Kidney epithelial cell (primary cell): Measurements from ENCODE around the gene OTOGL. TPM values are rescaled to one million over a fixed set of nuclear protein-coding genes. Genes with fewer than 3 reads are reported as not detected.
"Not testable (repeated sequence)": the region's sequence is repeated elsewhere in the genome, so short reads cannot be mapped to it uniquely, and the experiment has no call there.

Source experiments
- DNase-seq: peaks from one replicate; pipeline ENCODE4 v3.0.0-alpha.2; 2010; ENCODE audit warnings: low read depth
- H3K27me3 ChIP-seq: 2 replicates; pipeline ENCODE4 v1.6.0; 2011; ENCODE audit warnings: low read length; ENCODE audit not compliant: control insufficient read depth, insufficient read depth
- H3K36me3 ChIP-seq: 2 replicates; pipeline ENCODE4 v1.5.1; 2011; ENCODE audit warnings: low read length; ENCODE audit not compliant: control insufficient read depth, insufficient read depth
- H3K4me3 ChIP-seq: 2 replicates; pipeline ENCODE4 v1.5.1; 2011; ENCODE audit warnings: low read depth, mild to moderate bottlenecking, control low read depth, low read length
- total RNA-seq: library from RNA; depleted of rRNA; stranded (reverse); fragments of >200 nt; gene quantifications from 2 replicates; pipeline ENCODE4 v1.2.3, GENCODE V29; 2015
- TF ChIP-seq, protein P1 (sequence below): IDR thresholded peaks from 2 replicates; pipeline ENCODE4 v1.5.1; 2011; ENCODE audit warnings: mild to moderate bottlenecking, moderate library complexity, low read length, control low read depth, inconsistent platforms; ENCODE audit not compliant: insufficient read depth, poor library complexity, severe bottlenecking

The OTOGL gene
- total RNA-seq, 1 donor from 2014 or later = 0.33 TPM

DNA sequence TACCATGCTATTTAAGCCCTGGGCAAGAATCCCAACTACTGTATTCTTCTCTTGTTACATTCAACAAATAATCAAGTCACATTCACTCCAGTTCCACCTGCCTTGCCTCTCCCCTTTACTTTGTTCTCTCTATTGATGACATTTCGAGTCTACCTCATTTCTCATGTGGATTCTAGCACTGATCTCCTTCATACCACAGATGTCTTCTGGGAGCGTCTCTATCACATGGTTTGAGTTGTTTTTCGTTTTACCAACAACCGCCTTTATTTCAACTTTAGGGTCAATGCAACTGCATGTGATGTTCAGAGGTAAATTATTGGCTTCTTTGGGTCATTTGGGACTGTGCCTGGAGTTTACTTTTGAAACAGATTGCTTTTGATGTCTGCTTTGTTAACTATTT is 40.7 kb downstream of the OTOGL start:
- no peak overlapping the region for H3K4me3 ChIP-seq
- no peak for DNase-seq
- H3K36me3 ChIP-seq = no peaks in the 10 kb centered on the region
- H3K27me3 ChIP-seq = no peaks in the 10 kb centered on the region
- TF ChIP-seq, protein P1, sequence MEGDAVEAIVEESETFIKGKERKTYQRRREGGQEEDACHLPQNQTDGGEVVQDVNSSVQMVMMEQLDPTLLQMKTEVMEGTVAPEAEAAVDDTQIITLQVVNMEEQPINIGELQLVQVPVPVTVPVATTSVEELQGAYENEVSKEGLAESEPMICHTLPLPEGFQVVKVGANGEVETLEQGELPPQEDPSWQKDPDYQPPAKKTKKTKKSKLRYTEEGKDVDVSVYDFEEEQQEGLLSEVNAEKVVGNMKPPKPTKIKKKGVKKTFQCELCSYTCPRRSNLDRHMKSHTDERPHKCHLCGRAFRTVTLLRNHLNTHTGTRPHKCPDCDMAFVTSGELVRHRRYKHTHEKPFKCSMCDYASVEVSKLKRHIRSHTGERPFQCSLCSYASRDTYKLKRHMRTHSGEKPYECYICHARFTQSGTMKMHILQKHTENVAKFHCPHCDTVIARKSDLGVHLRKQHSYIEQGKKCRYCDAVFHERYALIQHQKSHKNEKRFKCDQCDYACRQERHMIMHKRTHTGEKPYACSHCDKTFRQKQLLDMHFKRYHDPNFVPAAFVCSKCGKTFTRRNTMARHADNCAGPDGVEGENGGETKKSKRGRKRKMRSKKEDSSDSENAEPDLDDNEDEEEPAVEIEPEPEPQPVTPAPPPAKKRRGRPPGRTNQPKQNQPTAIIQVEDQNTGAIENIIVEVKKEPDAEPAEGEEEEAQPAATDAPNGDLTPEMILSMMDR = no peak

DNA sequence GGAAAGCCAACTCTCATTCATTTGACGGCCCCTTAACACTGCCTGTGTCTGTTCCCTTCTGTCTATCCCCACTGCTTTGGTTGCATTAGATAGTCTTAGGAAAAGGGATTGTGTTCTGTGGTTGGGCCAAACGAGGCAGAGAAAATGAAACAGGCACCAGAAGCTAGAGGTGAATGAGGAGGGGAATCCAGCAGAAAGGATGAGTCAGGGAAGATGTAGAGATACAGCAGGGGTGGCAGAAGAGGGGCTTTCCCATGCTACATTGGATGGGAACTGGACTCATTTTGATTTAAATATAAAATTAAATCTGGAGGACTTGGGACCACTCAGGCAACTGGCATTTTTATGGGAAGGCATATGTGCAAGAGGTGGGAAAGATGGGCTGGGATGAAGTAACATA is 43.3 kb downstream of the OTOGL start:
- H3K36me3 ChIP-seq = no peaks in the 10 kb centered on the region
- DNase-seq = no peak
- TF ChIP-seq, protein P1 = no peak
- H3K27me3 ChIP-seq = no peaks in the 10 kb centered on the region
- H3K4me3 ChIP-seq = no peak overlapping the region

DNA sequence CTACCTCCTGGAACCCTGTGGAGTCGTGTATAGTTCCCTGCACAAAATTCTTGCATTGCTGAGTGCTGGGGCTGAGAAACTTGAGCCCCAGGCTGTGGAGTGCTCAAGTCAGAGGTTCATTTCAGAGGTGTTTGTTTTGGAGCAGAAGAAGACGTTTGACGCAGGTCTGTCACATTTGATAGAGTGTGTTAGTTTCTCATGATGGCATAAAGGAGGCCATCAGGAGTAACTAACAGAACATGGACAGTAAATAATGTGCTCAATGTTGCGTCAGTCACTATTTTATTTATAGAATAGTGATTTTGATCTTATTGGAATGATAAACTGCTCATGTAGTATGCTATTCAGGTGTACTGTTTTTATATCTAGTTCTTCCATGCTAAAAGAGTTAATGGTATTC is 44.2 kb downstream of the OTOGL start:
- no peak overlapping the region for H3K4me3 ChIP-seq
- no peaks in the 10 kb centered on the region for H3K36me3 ChIP-seq
- no peak for DNase-seq
- no peaks in the 10 kb centered on the region for H3K27me3 ChIP-seq
- TF ChIP-seq, protein P1 = no peak

DNA sequence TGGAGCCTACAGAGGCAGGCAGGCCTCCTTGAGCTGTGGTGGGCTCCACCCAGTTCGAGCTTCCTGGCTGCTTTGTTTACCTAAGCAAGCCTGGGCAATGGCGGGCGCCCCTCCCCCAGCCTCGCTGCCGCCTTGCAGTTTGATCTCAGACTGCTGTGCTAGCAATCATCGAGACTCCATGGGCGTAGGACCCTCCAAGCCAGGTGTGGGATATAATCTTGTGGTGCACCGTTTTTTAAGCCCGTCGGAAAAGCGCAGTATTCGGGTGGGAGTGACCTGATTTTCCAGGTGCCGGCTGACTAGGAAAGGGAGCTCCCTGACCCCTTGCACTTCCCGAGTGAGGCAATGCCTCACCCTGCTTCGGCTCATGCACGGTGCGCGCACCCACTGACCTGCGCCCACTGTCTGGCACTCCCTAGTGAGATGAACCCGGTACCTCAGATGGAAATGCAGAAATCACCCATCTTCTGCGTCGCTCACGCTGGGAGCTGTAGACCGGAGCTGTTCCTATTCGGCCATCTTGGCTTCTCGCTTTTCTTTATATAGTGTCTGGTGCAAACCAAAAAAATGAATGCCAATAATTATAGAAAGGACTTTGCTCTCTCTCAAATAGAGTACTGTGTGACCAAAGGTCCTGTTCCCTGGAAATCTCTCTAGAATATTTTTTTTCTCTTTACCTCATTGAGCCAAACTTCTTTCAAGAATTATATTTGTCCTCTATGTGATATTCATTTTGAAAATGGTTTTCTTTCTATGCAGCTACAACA is 50.4 kb downstream of the OTOGL start:
- H3K4me3 ChIP-seq = not testable (repeated sequence)

DNA sequence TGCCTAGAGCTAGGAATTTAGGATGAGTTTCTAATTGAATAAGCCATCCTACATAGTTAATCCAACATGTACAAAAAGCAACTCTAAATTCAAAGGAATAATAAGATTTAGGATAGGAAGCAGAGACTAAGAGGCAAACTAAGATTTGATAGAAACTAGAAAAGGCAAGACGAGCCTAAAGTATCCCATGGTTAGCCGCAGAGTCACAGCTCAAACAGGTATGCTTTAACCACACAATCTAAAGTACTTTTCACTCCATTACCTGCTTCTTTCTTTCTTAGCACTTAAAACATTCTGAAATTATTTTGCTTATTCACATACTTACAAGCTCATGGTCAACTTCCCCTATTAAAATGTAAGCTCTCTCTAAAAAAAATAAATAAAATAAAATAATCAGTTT is 51.8 kb downstream of the OTOGL start:
- no peaks in the 10 kb centered on the region for H3K36me3 ChIP-seq

More for the DNA sequence above, 50.4 kb downstream of the OTOGL start:
- DNase-seq, H3K27me3 ChIP-seq, H3K36me3 ChIP-seq: not testable (repeated sequence)

DNA sequence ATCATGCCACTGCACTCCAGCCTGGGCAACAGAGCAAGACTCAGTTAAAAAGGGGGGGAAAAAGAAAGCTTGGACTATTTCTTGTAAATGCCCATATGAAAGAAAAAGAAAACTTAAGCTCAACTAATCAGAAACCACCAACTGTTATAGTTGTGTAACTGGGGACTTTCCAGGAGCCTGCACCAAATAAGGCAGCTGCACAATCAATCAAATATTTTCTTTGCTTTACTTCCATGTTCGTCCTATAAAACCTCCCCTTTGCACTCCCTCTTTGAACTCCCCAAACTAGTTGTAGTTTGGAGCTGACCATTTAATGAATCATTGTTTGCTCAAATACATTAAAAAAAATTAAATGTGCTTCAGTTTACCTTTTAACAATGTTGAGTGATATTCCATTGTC is 54.9 kb downstream of the OTOGL start:
- Histone ChIP-seq H3K36me3 (no peaks in the 10 kb centered on the region), H3K27me3 (no peaks in the 10 kb centered on the region), H3K4me3 (no peak overlapping the region)
- TF ChIP-seq, protein P1 = no peak
- DNase-seq = peak; percentile 1

More for the DNA sequence above, 51.8 kb downstream of the OTOGL start:
- no peak for DNase-seq
- TF ChIP-seq, protein P1 = no peak
- no peaks in the 10 kb centered on the region for H3K27me3 ChIP-seq
- no peak overlapping the region for H3K4me3 ChIP-seq
